Endothelial cell of umbilical vein (primary cell): ENCODE measurements around the gene SLIT2. TPM values are rescaled to one million over a fixed set of nuclear protein-coding genes. Genes with fewer than 3 reads are reported as not detected.

Experiments
- BruUV-seq: library from RNA; stranded (reverse); fragments of 400-500 nt; replicated peaks from 2 replicates; lab custom pipeline; 2021; lab: Mats Ljungman, UMichigan
- CTCF ChIA-PET: fragments of 300-600, 350-600 bp; sonication (Branson Sonifier 250); formaldehyde crosslinking; loops from one replicate; lab custom pipeline; 2021; ENCODE audit warnings: antibody characterized with exemption, inconsistent platforms; lab: Charles Lee
- POLR2A ChIA-PET: fragments of 300-600, 350-600 bp; sonication (Branson Sonifier 250); formaldehyde crosslinking; loops from one replicate; lab custom pipeline; 2021; ENCODE audit warnings: antibody characterized with exemption, inconsistent platforms; lab: Charles Lee
- DNase-seq: peaks from one replicate; pipeline ENCODE4 v3.0.0-alpha.2; 2011; ENCODE audit warnings: low read depth, low spot score
- FAIRE-seq: peaks from 2 replicates; lab custom pipeline; 2011; peaks lifted over from hg19 to GRCh38; lab: Jason Lieb, UNC
- H2AFZ ChIP-seq: 2 replicates; pipeline ENCODE4 v1.6.0; 2012; ENCODE audit warnings: low read depth, low read length, control low read depth, inconsistent platforms
- H3K27ac ChIP-seq: 2 replicates; pipeline ENCODE4 v1.5.1; 2011; ENCODE audit warnings: low read depth, mild to moderate bottlenecking, control low read depth, low read length, moderate library complexity; ENCODE audit not compliant: insufficient read depth
- H3K27me3 ChIP-seq, 2 experiments: 2 replicates each; pipeline versions ENCODE4 v1.6.0 to v1.6.1; 2011; ENCODE audit warnings: low read length in 2 of 2, mixed read lengths in 1 of 2; ENCODE audit not compliant: control insufficient read depth in 2 of 2, insufficient read depth in 2 of 2
- H3K36me3 ChIP-seq, 2 experiments: 2 replicates in 1 of 2; 3 replicates in 1 of 2; pipeline ENCODE4 v1.5.1; 2011; ENCODE audit warnings: low read length in 2 of 2, mild to moderate bottlenecking in 1 of 2, moderate library complexity in 1 of 2; ENCODE audit not compliant: control insufficient read depth in 2 of 2, insufficient read depth in 2 of 2; ENCODE audit errors: extremely low read depth in 1 of 2
- H3K4me1 ChIP-seq: 3 replicates; pipeline ENCODE4 v1.5.1; 2011; ENCODE audit warnings: mild to moderate bottlenecking, low read length; ENCODE audit not compliant: control insufficient read depth, insufficient read depth; ENCODE audit errors: extremely low read depth
- H3K4me2 ChIP-seq: 2 replicates; pipeline ENCODE4 v1.6.1; 2011; ENCODE audit warnings: low read length, control low read depth, mixed read lengths; ENCODE audit not compliant: insufficient read depth
- H3K4me3 ChIP-seq, 3 experiments: fragments of 200-600 bp in 1 of 3; sonication (generic), shearing (Covaris generic) in 1 of 3; replicated peaks in 1 of 3; 2 replicates each; pipeline ENCODE4 v1.5.1; 2011 to 2016; ENCODE audit warnings: control low read depth in 3 of 3, low read length in 3 of 3, mild to moderate bottlenecking in 2 of 3, inconsistent platforms in 1 of 3, low read depth in 1 of 3, moderate library complexity in 1 of 3; ENCODE audit not compliant: insufficient read depth in 1 of 3
- H3K79me2 ChIP-seq: 2 replicates; pipeline ENCODE4 v1.6.0; 2012; ENCODE audit warnings: low read length, inconsistent platforms; ENCODE audit not compliant: control insufficient read depth, insufficient read depth
- H3K9ac ChIP-seq: replicated peaks from 2 replicates; pipeline ENCODE3; 2011; ENCODE audit warnings: low read length, control low read depth; ENCODE audit not compliant: insufficient read depth; ENCODE audit errors: extremely low read depth
- H3K9me1 ChIP-seq: replicated peaks from 3 replicates; pipeline ENCODE4 v1.6.0; 2011; ENCODE audit warnings: mild to moderate bottlenecking, low read length; ENCODE audit not compliant: control insufficient read depth, insufficient read depth; ENCODE audit errors: extremely low read depth
- H3K9me3 ChIP-seq: replicated peaks from 2 replicates; pipeline ENCODE4 v1.5.1; 2012; ENCODE audit warnings: low read length, inconsistent platforms; ENCODE audit not compliant: control insufficient read depth, insufficient read depth
- H4K20me1 ChIP-seq: replicated peaks from 2 replicates; pipeline ENCODE3; 2011; ENCODE audit warnings: mild to moderate bottlenecking, low read length; ENCODE audit not compliant: control insufficient read depth, insufficient read depth; ENCODE audit errors: extremely low read depth
- EZH2 ChIP-seq: IDR thresholded peaks from 2 replicates; pipeline ENCODE4 v1.6.1; 2012; ENCODE audit warnings: borderline replicate concordance, low read depth, mild to moderate bottlenecking, moderate library complexity, low read length, inconsistent platforms; ENCODE audit not compliant: severe bottlenecking
- FOS ChIP-seq: IDR thresholded peaks from 2 replicates; pipeline ENCODE4 v1.6.1; 2011; ENCODE audit warnings: mild to moderate bottlenecking, low read length, moderate library complexity, borderline replicate concordance; ENCODE audit not compliant: insufficient read depth
- GATA2 ChIP-seq: IDR thresholded peaks from 2 replicates; pipeline ENCODE4 v1.7.0; 2011; ENCODE audit warnings: low read depth, mild to moderate bottlenecking, moderate library complexity, mixed read lengths, low read length; ENCODE audit not compliant: insufficient read length, insufficient read depth
- JUN ChIP-seq: IDR thresholded peaks from 2 replicates; pipeline ENCODE4 v1.6.1; 2011; ENCODE audit warnings: borderline replicate concordance, low read depth; ENCODE audit not compliant: insufficient read length, insufficient read depth
- MYC ChIP-seq: IDR thresholded peaks from one replicate; pipeline ENCODE4 v1.6.1; 2011; ENCODE audit warnings: mild to moderate bottlenecking, low read depth, low read length
- POLR2A ChIP-seq: IDR thresholded peaks from 2 replicates; pipeline ENCODE4 v1.6.1; 2012; ENCODE audit warnings: low read depth, mild to moderate bottlenecking, control low read depth, low read length
- POLR2AphosphoS5 ChIP-seq: IDR thresholded peaks from 2 replicates; pipeline ENCODE4 v1.6.1; 2012; ENCODE audit warnings: low read depth, mild to moderate bottlenecking, control low read depth, low read length, moderate library complexity; ENCODE audit not compliant: insufficient read depth
- dilution Hi-C: fragments of 300-500 bp; cut with MboI; formaldehyde crosslinking; loops from one replicate; pipeline ENCODE4 v1.15.0; 2019; ENCODE audit warnings: low sequenced_read_pairs; ENCODE audit not compliant: extremely low pct_ligation_motif_present
- intact Hi-C: fragments of 100-400 bp; cut with micrococcal nuclease; formaldehyde crosslinking; loops from one replicate; pipeline ENCODE4 v1.10.0; 2022
- polyA plus RNA-seq, 4 experiments: library from polyadenylated mRNA; depleted of rRNA in 3 of 4; stranded (reverse) in 3 of 4; unstranded in 1 of 4; fragments of >200 nt; gene quantifications; 2 replicates each; pipeline versions ENCODE4 v1.2.1 to v1.2.3, GENCODE V29; 2011 to 2012; ENCODE audit warnings: missing spikeins in 1 of 4
- total RNA-seq: library from RNA; stranded (reverse); gene quantifications from 2 replicates; pipeline ENCODE4 v1.2.3, GENCODE V29; 2021
- TF ChIP-seq, protein P1 (sequence below): IDR thresholded peaks from 2 replicates; pipeline ENCODE4 v1.6.1; 2011; ENCODE audit not compliant: insufficient read depth, insufficient read length
- TF ChIP-seq, protein P2 (sequence below), 2 donors: IDR thresholded peaks; 1 replicate in 1 of 2; 2 replicates in 1 of 2; pipeline ENCODE4 v1.5.1; 2011; ENCODE audit warnings: low read length in 2 of 2, mild to moderate bottlenecking in 2 of 2, moderate library complexity in 2 of 2, control low read depth in 1 of 2, inconsistent platforms in 1 of 2, low read depth in 1 of 2; ENCODE audit not compliant: insufficient read depth in 1 of 2; ENCODE audit errors: extremely low read depth in 1 of 2

The SLIT2 gene
- total and polyA plus RNA-seq, 2 donors (not counting 3 experiments of a cell fraction or from before 2014, with no cell fraction given): 9.3 to 22.2 TPM

DNA sequence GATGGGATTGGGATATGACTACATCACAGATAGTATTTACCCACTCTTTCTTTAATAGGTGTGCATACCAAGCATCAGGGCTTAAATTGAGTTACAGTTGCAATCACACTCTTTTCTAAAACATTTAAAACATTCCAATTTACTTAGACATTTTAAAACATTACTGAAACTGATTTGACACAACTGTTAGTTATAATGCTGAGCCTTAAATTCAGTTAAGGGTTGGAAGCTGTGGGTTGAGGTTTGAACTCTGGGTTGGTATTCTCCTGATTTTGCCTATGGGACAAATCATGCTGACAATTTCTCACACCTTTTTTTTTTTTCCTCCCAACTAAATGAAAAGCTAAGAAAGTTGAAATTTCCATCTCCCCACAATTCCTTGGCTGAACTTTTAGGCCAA is 16.3 kb downstream of the SLIT2 start:
- no peak overlapping the region for H3K4me2 ChIP-seq
- no peaks in the 10 kb centered on the region for H3K27me3 ChIP-seq
- no TSS peak for BruUV-seq
- H3K9me3 ChIP-seq: no peaks in the 10 kb centered on the region
- DNase-seq: no peak
- no peak for FAIRE-seq
- no peak overlapping the region for H3K4me3 ChIP-seq
- no peaks in the 10 kb centered on the region for H3K9me1 ChIP-seq
- ChIA-PET CTCF (interaction anchor here (1.1 to 3.0 kb wide), 3 partner anchors 10 to 20 kb away, joined by 3 to 12 read pairs (median 6); no protein-coding TSS in a partner anchor), POLR2A (no interaction called here)
- no peak overlapping the region for H3K9ac ChIP-seq
- H3K36me3 ChIP-seq: no peaks in the 10 kb centered on the region
- dilution Hi-C loops: no loop called here
- H2AFZ ChIP-seq: no peak overlapping the region
- no peaks in the 10 kb centered on the region for H4K20me1 ChIP-seq
- TF ChIP-seq JUN: no peak
- TF ChIP-seq GATA2: no peak
- TF ChIP-seq POLR2AphosphoS5: no peak
- H3K79me2 ChIP-seq: no peaks in the 10 kb centered on the region
- no peak overlapping the region for H3K27ac ChIP-seq
- intact Hi-C loops: no loop called here
- no peaks in the 10 kb centered on the region for H3K4me1 ChIP-seq

DNA sequence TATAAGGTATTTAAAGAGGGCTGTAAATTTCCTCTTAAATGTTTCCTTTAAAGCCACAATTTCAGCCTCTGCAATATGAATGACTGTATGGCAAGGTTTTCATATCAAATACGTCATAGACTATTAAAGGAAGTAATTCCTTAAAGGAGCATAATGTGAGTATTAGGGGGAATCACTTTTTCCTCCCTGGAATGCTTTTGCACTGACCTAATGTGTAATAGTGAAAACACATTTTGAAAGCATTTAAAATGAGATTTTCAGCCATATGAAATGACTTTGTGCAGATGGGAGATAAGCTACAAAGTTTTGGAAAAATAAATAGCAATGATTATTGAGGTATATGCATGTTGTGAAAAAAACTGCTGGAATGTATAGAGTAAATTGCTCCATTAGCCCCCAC is 17.6 kb downstream of the SLIT2 start:
- H3K9me1 ChIP-seq: no peaks in the 10 kb centered on the region
- no peak for DNase-seq

More for the DNA sequence above, 17.6 kb downstream of the SLIT2 start:
- H3K4me1 ChIP-seq: no peaks in the 10 kb centered on the region
- H3K4me2 ChIP-seq: no peak overlapping the region
- CTCF ChIA-PET: interaction anchor here (1.0 to 3.0 kb wide), 5 partner anchors 9 to 50 kb away, joined by 3 to 12 read pairs (median 3); no protein-coding TSS in a partner anchor
- H3K9ac ChIP-seq: no peak overlapping the region
- FAIRE-seq: no peak
- H3K27ac ChIP-seq: no peak overlapping the region
- no TSS peak for BruUV-seq
- H4K20me1 ChIP-seq: no peaks in the 10 kb centered on the region
- no peaks in the 10 kb centered on the region for H3K27me3 ChIP-seq
- H3K36me3 ChIP-seq: no peaks in the 10 kb centered on the region
- H2AFZ ChIP-seq: no peak overlapping the region
- POLR2A ChIA-PET: no interaction called here
- H3K9me3 ChIP-seq: no peaks in the 10 kb centered on the region
- H3K79me2 ChIP-seq: no peaks in the 10 kb centered on the region
- TF ChIP-seq EZH2 (no peak), MYC (no peak), FOS (no peak), JUN (no peak), POLR2AphosphoS5 (no peak), POLR2A (no peak), GATA2 (no peak)
- TF ChIP-seq, protein P1, sequence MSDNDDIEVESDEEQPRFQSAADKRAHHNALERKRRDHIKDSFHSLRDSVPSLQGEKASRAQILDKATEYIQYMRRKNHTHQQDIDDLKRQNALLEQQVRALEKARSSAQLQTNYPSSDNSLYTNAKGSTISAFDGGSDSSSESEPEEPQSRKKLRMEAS: no peak
- TF ChIP-seq, protein P2, sequence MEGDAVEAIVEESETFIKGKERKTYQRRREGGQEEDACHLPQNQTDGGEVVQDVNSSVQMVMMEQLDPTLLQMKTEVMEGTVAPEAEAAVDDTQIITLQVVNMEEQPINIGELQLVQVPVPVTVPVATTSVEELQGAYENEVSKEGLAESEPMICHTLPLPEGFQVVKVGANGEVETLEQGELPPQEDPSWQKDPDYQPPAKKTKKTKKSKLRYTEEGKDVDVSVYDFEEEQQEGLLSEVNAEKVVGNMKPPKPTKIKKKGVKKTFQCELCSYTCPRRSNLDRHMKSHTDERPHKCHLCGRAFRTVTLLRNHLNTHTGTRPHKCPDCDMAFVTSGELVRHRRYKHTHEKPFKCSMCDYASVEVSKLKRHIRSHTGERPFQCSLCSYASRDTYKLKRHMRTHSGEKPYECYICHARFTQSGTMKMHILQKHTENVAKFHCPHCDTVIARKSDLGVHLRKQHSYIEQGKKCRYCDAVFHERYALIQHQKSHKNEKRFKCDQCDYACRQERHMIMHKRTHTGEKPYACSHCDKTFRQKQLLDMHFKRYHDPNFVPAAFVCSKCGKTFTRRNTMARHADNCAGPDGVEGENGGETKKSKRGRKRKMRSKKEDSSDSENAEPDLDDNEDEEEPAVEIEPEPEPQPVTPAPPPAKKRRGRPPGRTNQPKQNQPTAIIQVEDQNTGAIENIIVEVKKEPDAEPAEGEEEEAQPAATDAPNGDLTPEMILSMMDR (IDR thresholded peaks at IDR 0.05; ENCODE audit: extremely low read depth in 1 of 2, insufficient read depth in 1 of 2, low read depth in 1 of 2, low read length in 2 of 2): no peak
- dilution Hi-C loops (no loop called here), intact Hi-C loops (no loop called here)
- H3K4me3 ChIP-seq: no peak overlapping the region
